Stimulated activated CD8-positive, alpha-beta memory T cell treated with anti-CD3 and anti-CD28 coated beads, Interleukin-7, amount 100 ng/mL, for 1 hour (primary cell): ENCODE measurements around the gene SEPTIN10.

Experiments
- DNase-seq, 2 donors: peaks; one replicate each; pipeline ENCODE4 v3.0.0-alpha.2; 2020; ENCODE audit warnings: low read depth in 2 of 2

SEPTIN10 gene

GRCh38 chr2:109523121-109523520 is 90.6 kb downstream of the SEPTIN10 start:
- DNase-seq, result no peak

GRCh38 chr2:109522063-109522374 is 91.7 kb downstream of the SEPTIN10 start:
- DNase-seq, result no peak

GRCh38 chr2:109521233-109522062 is 92.3 kb downstream of the SEPTIN10 start:
- no peak for DNase-seq

- no peak for DNase-seq
These were observed 94.3 kb downstream of the SEPTIN10 start for GRCh38 chr2:109519513-109519912.

- no peak for DNase-seq
These were observed 96.5 kb downstream of the SEPTIN10 start for GRCh38 chr2:109517118-109517889.

GRCh38 chr2:109516445-109517117 is 97.2 kb downstream of the SEPTIN10 start:
- no peak for DNase-seq

- no peak for DNase-seq
These were observed 98.9 kb downstream of the SEPTIN10 start for GRCh38 chr2:109514857-109515256.

- DNase-seq, result no peak
These were observed 99.8 kb downstream of the SEPTIN10 start for GRCh38 chr2:109513749-109514588.

- no peak for DNase-seq
These were observed 100.5 kb downstream of the SEPTIN10 start for GRCh38 chr2:109513230-109513629.

- no peak for DNase-seq
These were observed 101.7 kb downstream of the SEPTIN10 start for GRCh38 chr2:109512076-109512475.

- no peak for DNase-seq
These were observed 102.6 kb downstream of the SEPTIN10 start for GRCh38 chr2:109511168-109511567.

GRCh38 chr2:109510136-109511028 is 103.4 kb downstream of the SEPTIN10 start:
- DNase-seq, result peak; percentile 37 to 59

- DNase-seq, result no peak
These were observed 105.2 kb downstream of the SEPTIN10 start for GRCh38 chr2:109508556-109508955.

GRCh38 chr2:109507828-109508227 is 105.9 kb downstream of the SEPTIN10 start:
- DNase-seq, result no peak

GRCh38 chr2:109507217-109507616 is 106.5 kb downstream of the SEPTIN10 start:
- DNase-seq, result no peak

- DNase-seq, result no peak
These were observed 110.6 kb downstream of the SEPTIN10 start for GRCh38 chr2:109503191-109503590.

- DNase-seq, result no peak
These were observed 112.3 kb downstream of the SEPTIN10 start for GRCh38 chr2:109501461-109501860.

GRCh38 chr2:109500910-109501309 is 112.9 kb downstream of the SEPTIN10 start:
- no peak for DNase-seq

- no peak for DNase-seq
These were observed 114.2 kb downstream of the SEPTIN10 start for GRCh38 chr2:109499566-109499965.

GRCh38 chr2:109498906-109499305 is 114.9 kb downstream of the SEPTIN10 start:
- no peak for DNase-seq
